Measurements from ENCODE around the gene RIMS4. TPM values are rescaled to one million over a fixed set of nuclear protein-coding genes. Genes with fewer than 3 reads are reported as not detected.

Gene RIMS4
- total and polyA plus RNA-seq, 2 donors (not counting 1 experiment from before 2014, with no cell fraction given) = not detected

GRCh38 chr20:44837946-44838345 is 27.6 kb upstream of the RIMS4 start:
- no peak for TF ChIP-seq EZH2 (IDR thresholded peaks at IDR 0.05; ENCODE audit: borderline replicate concordance, insufficient read depth, low read depth, low read length, poor library complexity, severe bottlenecking)
- TF ChIP-seq, protein P1, sequence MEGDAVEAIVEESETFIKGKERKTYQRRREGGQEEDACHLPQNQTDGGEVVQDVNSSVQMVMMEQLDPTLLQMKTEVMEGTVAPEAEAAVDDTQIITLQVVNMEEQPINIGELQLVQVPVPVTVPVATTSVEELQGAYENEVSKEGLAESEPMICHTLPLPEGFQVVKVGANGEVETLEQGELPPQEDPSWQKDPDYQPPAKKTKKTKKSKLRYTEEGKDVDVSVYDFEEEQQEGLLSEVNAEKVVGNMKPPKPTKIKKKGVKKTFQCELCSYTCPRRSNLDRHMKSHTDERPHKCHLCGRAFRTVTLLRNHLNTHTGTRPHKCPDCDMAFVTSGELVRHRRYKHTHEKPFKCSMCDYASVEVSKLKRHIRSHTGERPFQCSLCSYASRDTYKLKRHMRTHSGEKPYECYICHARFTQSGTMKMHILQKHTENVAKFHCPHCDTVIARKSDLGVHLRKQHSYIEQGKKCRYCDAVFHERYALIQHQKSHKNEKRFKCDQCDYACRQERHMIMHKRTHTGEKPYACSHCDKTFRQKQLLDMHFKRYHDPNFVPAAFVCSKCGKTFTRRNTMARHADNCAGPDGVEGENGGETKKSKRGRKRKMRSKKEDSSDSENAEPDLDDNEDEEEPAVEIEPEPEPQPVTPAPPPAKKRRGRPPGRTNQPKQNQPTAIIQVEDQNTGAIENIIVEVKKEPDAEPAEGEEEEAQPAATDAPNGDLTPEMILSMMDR (IDR thresholded peaks at IDR 0.05) = no peak
- ChIA-PET POLR2A (no interaction called here), CTCF (no interaction called here)
- Mint-ChIP-seq H3K27me3 (peaks cover 30% of the 10 kb centered on the region), H3K9me3 (ENCODE audit: insufficient read depth) (peaks cover 4% of the 10 kb centered on the region), H3K4me3 (no peak overlapping the region), H3K4me1 (no peaks in the 10 kb centered on the region), H3K27ac (no peak overlapping the region)
- intact Hi-C loops (cut with micrococcal nuclease) = no loop called here
- H2AFZ ChIP-seq (ENCODE audit: insufficient read depth, low read depth, low read length, poor library complexity, severe bottlenecking) = no peak overlapping the region
- H3K27me3 ChIP-seq (replicated peaks in 1 of 4; ENCODE audit: control extremely low read depth in 1 of 4, control insufficient read depth in 3 of 4, insufficient read depth in 4 of 4, low read length in 3 of 4) = peaks cover 0 to 24% (median 5%) of the 10 kb centered on the region in 4 experiments
- no peaks in the 10 kb centered on the region for H4K20me1 ChIP-seq (ENCODE audit: control insufficient read depth, insufficient read depth, low read length, poor library complexity, severe bottlenecking)
- H3K4me3 ChIP-seq (ENCODE audit: control extremely low read depth in 1 of 5, extremely low read depth in 1 of 5, insufficient read depth in 1 of 5, low read depth in 2 of 5, low read length in 4 of 5) = no peak overlapping the region
- no peak overlapping the region for H3K27ac ChIP-seq (ENCODE audit: low read length in 2 of 2)
- H3K9me3 ChIP-seq (ENCODE audit: control extremely low read depth in 1 of 3, control insufficient read depth in 2 of 3, insufficient read depth in 1 of 3, low read length in 2 of 3) = peaks cover 0 to 3% (median 0%) of the 10 kb centered on the region in 3 donors
- no peaks in the 10 kb centered on the region for H3K4me1 ChIP-seq (ENCODE audit: control insufficient read depth in 2 of 2, insufficient read depth in 2 of 2, low read length in 2 of 2)
- H3K4me2 ChIP-seq (replicated peaks; ENCODE audit: low read depth, low read length, poor library complexity, severe bottlenecking) = no peak overlapping the region
- no peak overlapping the region for H3K9ac ChIP-seq (ENCODE audit: low read length)
- H3K36me3 ChIP-seq (replicated peaks in 1 of 2; ENCODE audit: control extremely low read depth in 1 of 2, control insufficient read depth in 1 of 2, extremely low read depth in 1 of 2, insufficient read depth in 2 of 2, low read length in 1 of 2) = no peaks in the 10 kb centered on the region
- 72% methylated on average over 2 of the region's 3 CpGs for WGBS (ENCODE audit: insufficient coverage)
- H3K79me2 ChIP-seq (ENCODE audit: control insufficient read depth, insufficient read depth, low read length) = no peaks in the 10 kb centered on the region
- DNase-seq = no peak
- ATAC-seq (ENCODE audit: low read depth) = no peak

- Histone ChIP-seq H3K36me3 (replicated peaks in 1 of 2; ENCODE audit: control extremely low read depth in 1 of 2, control insufficient read depth in 1 of 2, extremely low read depth in 1 of 2, insufficient read depth in 2 of 2, low read length in 1 of 2) (no peaks in the 10 kb centered on the region), H3K9ac (ENCODE audit: low read length) (no peak overlapping the region), H3K9me3 (ENCODE audit: control extremely low read depth in 1 of 3, control insufficient read depth in 2 of 3, insufficient read depth in 1 of 3, low read length in 2 of 3) (peaks cover 0 to 3% (median 0%) of the 10 kb centered on the region in 3 donors), H3K27me3 (replicated peaks in 1 of 4; ENCODE audit: control extremely low read depth in 1 of 4, control insufficient read depth in 3 of 4, insufficient read depth in 4 of 4, low read length in 3 of 4) (peaks cover 0 to 28% (median 5%) of the 10 kb centered on the region in 4 experiments), H3K4me1 (ENCODE audit: control insufficient read depth in 2 of 2, insufficient read depth in 2 of 2, low read length in 2 of 2) (no peaks in the 10 kb centered on the region), H3K4me3 (ENCODE audit: control extremely low read depth in 1 of 5, extremely low read depth in 1 of 5, insufficient read depth in 1 of 5, low read depth in 2 of 5, low read length in 4 of 5) (no peak overlapping the region), H3K27ac (ENCODE audit: low read length in 2 of 2) (no peak overlapping the region), H2AFZ (ENCODE audit: insufficient read depth, low read depth, low read length, poor library complexity, severe bottlenecking) (no peak overlapping the region), H3K4me2 (replicated peaks; ENCODE audit: low read depth, low read length, poor library complexity, severe bottlenecking) (no peak overlapping the region), H4K20me1 (ENCODE audit: control insufficient read depth, insufficient read depth, low read length, poor library complexity, severe bottlenecking) (no peaks in the 10 kb centered on the region), H3K79me2 (ENCODE audit: control insufficient read depth, insufficient read depth, low read length) (no peaks in the 10 kb centered on the region)
- TF ChIP-seq, protein P1 (IDR thresholded peaks at IDR 0.05) = no peak
- no peak for TF ChIP-seq EZH2 (IDR thresholded peaks at IDR 0.05; ENCODE audit: borderline replicate concordance, insufficient read depth, low read depth, low read length, poor library complexity, severe bottlenecking)
- H3K27me3 Mint-ChIP-seq = peaks cover 33% of the 10 kb centered on the region
- ATAC-seq (ENCODE audit: low read depth) (no peak), DNase-seq (no peak)
- 92% methylated on average over 6 of the region's 12 CpGs for whole genome bisulfite sequencing (ENCODE audit: insufficient coverage)
- no peak overlapping the region for H3K4me3 Mint-ChIP-seq
- intact Hi-C loops (cut with micrococcal nuclease) = no loop called here
- ChIA-PET POLR2A (no interaction called here), CTCF (no interaction called here)
- peaks cover 4% of the 10 kb centered on the region for H3K9me3 Mint-ChIP-seq (ENCODE audit: insufficient read depth)
- no peaks in the 10 kb centered on the region for H3K4me1 Mint-ChIP-seq
- no peak overlapping the region for H3K27ac Mint-ChIP-seq
These were observed 26.3 kb upstream of the RIMS4 start for GRCh38 chr20:44836601-44837120.

Measured in B cell (primary cell).